Suppressor macrophage treated with lipopolysaccharide for 4 hours (primary cell): ENCODE measurements around the gene KIFC3.
"Not testable (repeated sequence)": the region's sequence is repeated elsewhere in the genome, so short reads cannot be mapped to it uniquely, and the experiment has no call there.

Experiments
- DNase-seq: peaks from one replicate; pipeline ENCODE4 v3.0.0-alpha.2; 2020

Gene KIFC3

GRCh38 chr16:57801809-57802340, 416 bp downstream of the KIFC3 start:
- DNase-seq = peak; percentile 36

- peak; percentile 14 for DNase-seq
These were observed 1.0 kb downstream of the KIFC3 start for GRCh38 chr16:57801098-57801808.

GRCh38 chr16:57800200-57801097, 1.8 kb downstream of the KIFC3 start:
- DNase-seq = peak; percentile 28

- peak; percentile 25 for DNase-seq
These were observed 2.6 kb downstream of the KIFC3 start for GRCh38 chr16:57799600-57800199.

- no peak for DNase-seq
These were observed 3.2 kb downstream of the KIFC3 start for GRCh38 chr16:57798953-57799599.

- DNase-seq = no peak
These were observed 4.0 kb downstream of the KIFC3 start for GRCh38 chr16:57798267-57798810.

GRCh38 chr16:57797526-57798266, 4.6 kb downstream of the KIFC3 start:
- no peak for DNase-seq

GRCh38 chr16:57797216-57797525, 5.1 kb downstream of the KIFC3 start:
- no peak for DNase-seq

- DNase-seq = not testable (repeated sequence)
These were observed 6.3 kb downstream of the KIFC3 start for GRCh38 chr16:57796014-57796413.

GRCh38 chr16:57795431-57795878, 6.8 kb downstream of the KIFC3 start:
- DNase-seq = peak; percentile 53

GRCh38 chr16:57794849-57795430, 7.4 kb downstream of the KIFC3 start:
- DNase-seq = no peak

GRCh38 chr16:57791893-57792461, 10.3 kb downstream of the KIFC3 start:
- DNase-seq = no peak

- no peak for DNase-seq
These were observed 10.9 kb downstream of the KIFC3 start for GRCh38 chr16:57791195-57791892.

GRCh38 chr16:57788951-57789350, 13.3 kb downstream of the KIFC3 start:
- DNase-seq = no peak

GRCh38 chr16:57788252-57788841, 13.9 kb downstream of the KIFC3 start:
- DNase-seq = no peak

- DNase-seq = no peak
These were observed 14.8 kb downstream of the KIFC3 start for GRCh38 chr16:57787519-57787905.

- DNase-seq = no peak
These were observed 15.4 kb downstream of the KIFC3 start for GRCh38 chr16:57786632-57787518.

- DNase-seq = no peak
These were observed 16.4 kb downstream of the KIFC3 start for GRCh38 chr16:57785924-57786323.

- no peak for DNase-seq
These were observed 16.9 kb downstream of the KIFC3 start for GRCh38 chr16:57785385-57785784.
